ENCODE data around the gene EPG5. TPM values are rescaled to one million over a fixed set of nuclear protein-coding genes. Genes with fewer than 3 reads are reported as not detected.

EPG5 gene
- total RNA-seq, 1 experiment from 2014 or later, result 12.9 TPM

- in situ Hi-C loops (cut with HindIII; ENCODE audit: low pct_unique_long_range_greater_than_20kb, low sequenced_read_pairs) (no loop called here), intact Hi-C loops (cut with micrococcal nuclease; ENCODE audit: unreplicated experiment) (loop anchor here (2.0 kb wide), 1 partner anchor 189 kb away; no protein-coding TSS in a partner anchor)
- Histone ChIP-seq H3K9me3 (ENCODE audit: control insufficient read depth, insufficient read depth, low read depth, low read length) (no peaks in the 10 kb centered on the region), H3K36me3 (ENCODE audit: control insufficient read depth, insufficient read depth, low read length) (no peaks in the 10 kb centered on the region), H3K27me3 (ENCODE audit: control insufficient read depth, insufficient read depth, low read length) (no peaks in the 10 kb centered on the region), H3K4me3 (ENCODE audit: low read depth in 2 of 2, low read length in 2 of 2) (no peak overlapping the region), H3K27ac (ENCODE audit: low read length) (no peak overlapping the region), H3K4me1 (ENCODE audit: control insufficient read depth, insufficient read depth, low read length) (no peaks in the 10 kb centered on the region)
- BruUV-seq (replicated peaks), result no TSS peak
- ChIA-PET POLR2A (no interaction called here), CTCF (interaction anchor here (1.6 kb wide), 1 partner anchor 157 kb away, joined by 5 read pairs; no protein-coding TSS in a partner anchor)
- TF ChIP-seq REST (IDR thresholded peaks at IDR 0.05; ENCODE audit: insufficient read depth in 1 of 2, low read depth in 2 of 2, low read length in 1 of 2) (no peak), POLR2AphosphoS5 (IDR thresholded peaks at IDR 0.05; ENCODE audit: low read depth, low read length) (no peak)
- TF ChIP-seq, protein P1, sequence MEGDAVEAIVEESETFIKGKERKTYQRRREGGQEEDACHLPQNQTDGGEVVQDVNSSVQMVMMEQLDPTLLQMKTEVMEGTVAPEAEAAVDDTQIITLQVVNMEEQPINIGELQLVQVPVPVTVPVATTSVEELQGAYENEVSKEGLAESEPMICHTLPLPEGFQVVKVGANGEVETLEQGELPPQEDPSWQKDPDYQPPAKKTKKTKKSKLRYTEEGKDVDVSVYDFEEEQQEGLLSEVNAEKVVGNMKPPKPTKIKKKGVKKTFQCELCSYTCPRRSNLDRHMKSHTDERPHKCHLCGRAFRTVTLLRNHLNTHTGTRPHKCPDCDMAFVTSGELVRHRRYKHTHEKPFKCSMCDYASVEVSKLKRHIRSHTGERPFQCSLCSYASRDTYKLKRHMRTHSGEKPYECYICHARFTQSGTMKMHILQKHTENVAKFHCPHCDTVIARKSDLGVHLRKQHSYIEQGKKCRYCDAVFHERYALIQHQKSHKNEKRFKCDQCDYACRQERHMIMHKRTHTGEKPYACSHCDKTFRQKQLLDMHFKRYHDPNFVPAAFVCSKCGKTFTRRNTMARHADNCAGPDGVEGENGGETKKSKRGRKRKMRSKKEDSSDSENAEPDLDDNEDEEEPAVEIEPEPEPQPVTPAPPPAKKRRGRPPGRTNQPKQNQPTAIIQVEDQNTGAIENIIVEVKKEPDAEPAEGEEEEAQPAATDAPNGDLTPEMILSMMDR (IDR thresholded peaks at IDR 0.05), result peak; percentile 89
- DNase-seq (ENCODE audit: low read depth, low spot score) (peak; percentile 30), ATAC-seq (peak; percentile 87)
These were observed 87.2 kb downstream of the EPG5 start for GRCh38 chr18:45879681-45880655.

GRCh38 chr18:45877403-45877802 is 89.7 kb downstream of the EPG5 start:
- no TSS peak for BruUV-seq (replicated peaks)
- in situ Hi-C loops (cut with HindIII; ENCODE audit: low pct_unique_long_range_greater_than_20kb, low sequenced_read_pairs), result no loop called here
- Histone ChIP-seq H3K4me1 (ENCODE audit: control insufficient read depth, insufficient read depth, low read length) (no peaks in the 10 kb centered on the region), H3K9me3 (ENCODE audit: control insufficient read depth, insufficient read depth, low read depth, low read length) (no peaks in the 10 kb centered on the region), H3K36me3 (ENCODE audit: control insufficient read depth, insufficient read depth, low read length) (no peaks in the 10 kb centered on the region), H3K4me3 (ENCODE audit: low read depth in 2 of 2, low read length in 2 of 2) (no peak overlapping the region), H3K27me3 (ENCODE audit: control insufficient read depth, insufficient read depth, low read length) (no peaks in the 10 kb centered on the region), H3K27ac (ENCODE audit: low read length) (no peak overlapping the region)
- ATAC-seq, result no peak
- intact Hi-C loops (cut with micrococcal nuclease; ENCODE audit: unreplicated experiment), result no loop called here
- ChIA-PET POLR2A (interaction anchor here (0.6 kb wide), 1 partner anchor 312 kb away, joined by 16 read pairs; no protein-coding TSS in a partner anchor), CTCF (interaction anchor here (0.5 kb wide), 1 partner anchor 212 kb away, joined by 3 read pairs; no protein-coding TSS in a partner anchor)
- TF ChIP-seq TCF7L2 (IDR thresholded peaks at IDR 0.05; ENCODE audit: low read depth, low read length) (peak; percentile 59; the same call in 1 of the 2 replicates), SIN3A (IDR thresholded peaks at IDR 0.05; ENCODE audit: borderline replicate concordance, insufficient read depth, low read depth, low read length) (no peak), REST (IDR thresholded peaks at IDR 0.05; ENCODE audit: insufficient read depth in 1 of 2, low read depth in 2 of 2, low read length in 1 of 2) (no peak), POLR2AphosphoS5 (IDR thresholded peaks at IDR 0.05; ENCODE audit: low read depth, low read length) (no peak)
- DNase-seq (ENCODE audit: low read depth, low spot score), result no peak

All from Panc1 (cell line).